ENCODE measurements around the gene ANKEF1.

The ANKEF1 gene

GRCh38 chr20:10078403-10078802 lies 43.6 kb downstream of the ANKEF1 start:
- H3K9me3 ChIP-seq (ENCODE audit: insufficient read depth, low read depth, low read length), result no peaks in the 10 kb centered on the region
- no peaks in the 10 kb centered on the region for H3K36me3 ChIP-seq (ENCODE audit: insufficient read depth, low read length)
- H3K79me2 ChIP-seq (ENCODE audit: insufficient read depth, low read length), result no peaks in the 10 kb centered on the region
- no peak for TF ChIP-seq CTCF (conservative IDR thresholded peaks at IDR 0.05; ENCODE audit: low read length)
- TF ChIP-seq EZH2phosphoT487 (IDR thresholded peaks at IDR 0.05; ENCODE audit: borderline replicate concordance), result no peak
- no peak overlapping the region for H3K4me3 ChIP-seq (ENCODE audit: low read length, poor library complexity, severe bottlenecking)
- no peak overlapping the region for H2AFZ ChIP-seq (ENCODE audit: low read length)
- H3K4me2 ChIP-seq (ENCODE audit: low read depth, low read length, poor library complexity, severe bottlenecking), result no peak overlapping the region
- no peaks in the 10 kb centered on the region for H3K27me3 ChIP-seq (ENCODE audit: insufficient read depth, low read length, poor library complexity, severe bottlenecking)
- no peaks in the 10 kb centered on the region for H4K20me1 ChIP-seq (ENCODE audit: insufficient read depth, low read length, poor library complexity, severe bottlenecking)
- H3K9ac ChIP-seq (ENCODE audit: low read depth, low read length, poor library complexity, severe bottlenecking), result no peak overlapping the region
- H3F3A ChIP-seq (ENCODE audit: low read depth), result no peaks in the 10 kb centered on the region
- H3K4me1 ChIP-seq (ENCODE audit: insufficient read depth, low read length, poor library complexity, severe bottlenecking), result peaks cover 4% of the 10 kb centered on the region
- no peaks in the 10 kb centered on the region for H3K9me2 ChIP-seq (replicated peaks; ENCODE audit: low read depth, low read length)

- Histone ChIP-seq H3K9me2 (replicated peaks; ENCODE audit: low read depth, low read length) (no peaks in the 10 kb centered on the region), H3K4me1 (ENCODE audit: insufficient read depth, low read length, poor library complexity, severe bottlenecking) (peaks cover 4% of the 10 kb centered on the region), H3K27me3 (ENCODE audit: insufficient read depth, low read length, poor library complexity, severe bottlenecking) (no peaks in the 10 kb centered on the region), H3K4me2 (ENCODE audit: low read depth, low read length, poor library complexity, severe bottlenecking) (no peak overlapping the region), H3K36me3 (ENCODE audit: insufficient read depth, low read length) (no peaks in the 10 kb centered on the region), H4K20me1 (ENCODE audit: insufficient read depth, low read length, poor library complexity, severe bottlenecking) (no peaks in the 10 kb centered on the region), H3K79me2 (ENCODE audit: insufficient read depth, low read length) (no peaks in the 10 kb centered on the region), H2AFZ (ENCODE audit: low read length) (no peak overlapping the region), H3K9ac (ENCODE audit: low read depth, low read length, poor library complexity, severe bottlenecking) (no peak overlapping the region), H3K9me3 (ENCODE audit: insufficient read depth, low read depth, low read length) (no peaks in the 10 kb centered on the region), H3K4me3 (ENCODE audit: low read length, poor library complexity, severe bottlenecking) (no peak overlapping the region), H3F3A (ENCODE audit: low read depth) (no peaks in the 10 kb centered on the region)
- TF ChIP-seq EZH2phosphoT487 (IDR thresholded peaks at IDR 0.05; ENCODE audit: borderline replicate concordance) (no peak), CTCF (conservative IDR thresholded peaks at IDR 0.05; ENCODE audit: low read length) (no peak)
These were observed 45.2 kb downstream of the ANKEF1 start for GRCh38 chr20:10079964-10080363.

- Histone ChIP-seq H3K79me2 (ENCODE audit: insufficient read depth, low read length) (no peaks in the 10 kb centered on the region), H2AFZ (ENCODE audit: low read length) (no peak overlapping the region), H3K4me2 (ENCODE audit: low read depth, low read length, poor library complexity, severe bottlenecking) (no peak overlapping the region), H4K20me1 (ENCODE audit: insufficient read depth, low read length, poor library complexity, severe bottlenecking) (no peaks in the 10 kb centered on the region), H3K36me3 (ENCODE audit: insufficient read depth, low read length) (no peaks in the 10 kb centered on the region), H3F3A (ENCODE audit: low read depth) (no peaks in the 10 kb centered on the region), H3K9ac (ENCODE audit: low read depth, low read length, poor library complexity, severe bottlenecking) (no peak overlapping the region), H3K27me3 (ENCODE audit: insufficient read depth, low read length, poor library complexity, severe bottlenecking) (no peaks in the 10 kb centered on the region), H3K9me3 (ENCODE audit: insufficient read depth, low read depth, low read length) (no peaks in the 10 kb centered on the region), H3K9me2 (replicated peaks; ENCODE audit: low read depth, low read length) (no peaks in the 10 kb centered on the region), H3K4me1 (ENCODE audit: insufficient read depth, low read length, poor library complexity, severe bottlenecking) (peaks cover 4% of the 10 kb centered on the region), H3K4me3 (ENCODE audit: low read length, poor library complexity, severe bottlenecking) (no peak overlapping the region)
- TF ChIP-seq CTCF (conservative IDR thresholded peaks at IDR 0.05; ENCODE audit: low read length) (no peak), EZH2phosphoT487 (IDR thresholded peaks at IDR 0.05; ENCODE audit: borderline replicate concordance) (no peak)
These were observed 45.8 kb downstream of the ANKEF1 start for GRCh38 chr20:10080574-10080973.
